Cardiac muscle cell (in vitro differentiated cells and primary cell): ENCODE results near the gene TAF4. TPM values are rescaled to one million over a fixed set of nuclear protein-coding genes. Genes with fewer than 3 reads are reported as not detected.

Experiments used
- DNase-seq, 2 donors: peaks; one replicate each; pipeline versions ENCODE4 v3.0.0 to v3.0.0-alpha.2; 2010 to 2017; ENCODE audit warnings: low read depth in 1 of 2, low spot score in 1 of 2
- H3K27ac ChIP-seq: fragments of 200-600 bp; sonication (generic); 2 replicates; pipeline ENCODE4 v1.5.1; 2016
- H3K27me3 ChIP-seq: fragments of 200-600 bp; sonication (generic); 2 replicates; pipeline ENCODE4 v1.6.0; 2016; ENCODE audit warnings: control low read depth
- H3K36me3 ChIP-seq: fragments of 200-600 bp; sonication (generic); 2 replicates; pipeline ENCODE4 v1.5.1; 2016; ENCODE audit warnings: control low read depth
- H3K4me1 ChIP-seq: fragments of 200-600 bp; sonication (generic); 2 replicates; pipeline ENCODE4 v1.8.1; 2017; ENCODE audit warnings: low read depth, mild to moderate bottlenecking, mixed run types
- H3K4me3 ChIP-seq: fragments of 200-600 bp; sonication (generic); 2 replicates; pipeline ENCODE4 v1.5.1; 2016; ENCODE audit warnings: mild to moderate bottlenecking
- H3K9me3 ChIP-seq: fragments of 200-600 bp; sonication (generic); 2 replicates; pipeline ENCODE4 v1.5.1; 2017; ENCODE audit warnings: low read depth, mild to moderate bottlenecking, control low read depth
- polyA plus RNA-seq: library from polyadenylated mRNA; unstranded; fragments of >200 nt; fragmentation: Nextera tagmentation; extraction: Ambion mirVana; gene quantifications from 2 replicates; pipeline ENCODE4 v1.2.1, GENCODE V29; 2016
- total RNA-seq: library from RNA; depleted of rRNA; stranded (reverse); fragments of >200 nt; gene quantifications from 2 replicates; pipeline ENCODE4 v1.2.3, GENCODE V29; 2016
- TF ChIP-seq, protein P1 (sequence below): IDR thresholded peaks from 2 replicates; pipeline ENCODE4 v1.5.1; 2012; ENCODE audit warnings: low read depth, mild to moderate bottlenecking, low read length

The TAF4 gene
- total and polyA plus RNA-seq, 2 experiments from 2014 or later = 3.7 to 21.1 TPM

DNA sequence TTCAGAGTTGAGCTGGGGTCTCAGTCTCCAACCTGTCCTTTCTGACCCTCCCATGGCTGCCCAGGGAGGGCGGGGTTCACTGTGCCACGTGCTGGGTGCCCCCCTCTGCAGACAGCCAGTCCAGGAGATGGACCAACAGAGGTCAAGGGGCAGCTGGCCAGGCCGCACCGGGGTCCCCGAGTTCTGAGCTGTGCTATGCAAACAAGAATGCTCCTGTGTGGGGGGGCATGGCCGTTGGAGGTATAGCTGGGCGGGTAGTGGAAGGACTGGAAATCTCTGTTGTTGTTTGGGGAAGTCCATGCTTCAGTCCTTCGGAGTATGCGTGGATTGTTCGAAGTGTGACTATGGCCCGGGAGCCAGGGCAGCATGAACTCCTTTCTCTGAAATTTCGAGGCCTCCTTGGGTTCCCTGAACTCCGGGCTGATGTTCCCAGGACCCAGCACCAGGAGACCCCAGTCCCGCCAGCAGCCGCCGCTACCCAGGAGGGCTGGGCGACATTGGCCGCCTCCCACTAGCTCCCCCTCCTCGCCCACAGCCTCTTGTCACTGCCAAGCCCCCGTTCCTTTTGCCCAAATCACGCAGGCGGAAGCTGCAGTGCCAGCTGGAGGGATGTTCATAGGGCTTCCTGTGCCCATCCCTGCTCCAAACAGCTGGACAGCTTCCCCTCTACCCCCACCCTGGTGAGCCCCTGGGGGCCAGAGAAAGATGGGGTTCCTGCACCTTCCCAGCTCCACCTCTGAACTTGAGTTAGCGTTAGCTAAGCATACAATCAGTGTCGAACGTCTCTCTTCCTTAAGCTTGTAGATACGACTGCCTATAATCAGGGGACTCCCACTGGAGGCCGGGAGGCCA lies 126.6 kb downstream of the TAF4 start:
- Histone ChIP-seq H3K27ac (no peak overlapping the region), H3K4me3 (no peak overlapping the region), H3K4me1 (no peaks in the 10 kb centered on the region), H3K27me3 (no peaks in the 10 kb centered on the region), H3K9me3 (no peaks in the 10 kb centered on the region), H3K36me3 (no peaks in the 10 kb centered on the region)
- TF ChIP-seq, protein P1, sequence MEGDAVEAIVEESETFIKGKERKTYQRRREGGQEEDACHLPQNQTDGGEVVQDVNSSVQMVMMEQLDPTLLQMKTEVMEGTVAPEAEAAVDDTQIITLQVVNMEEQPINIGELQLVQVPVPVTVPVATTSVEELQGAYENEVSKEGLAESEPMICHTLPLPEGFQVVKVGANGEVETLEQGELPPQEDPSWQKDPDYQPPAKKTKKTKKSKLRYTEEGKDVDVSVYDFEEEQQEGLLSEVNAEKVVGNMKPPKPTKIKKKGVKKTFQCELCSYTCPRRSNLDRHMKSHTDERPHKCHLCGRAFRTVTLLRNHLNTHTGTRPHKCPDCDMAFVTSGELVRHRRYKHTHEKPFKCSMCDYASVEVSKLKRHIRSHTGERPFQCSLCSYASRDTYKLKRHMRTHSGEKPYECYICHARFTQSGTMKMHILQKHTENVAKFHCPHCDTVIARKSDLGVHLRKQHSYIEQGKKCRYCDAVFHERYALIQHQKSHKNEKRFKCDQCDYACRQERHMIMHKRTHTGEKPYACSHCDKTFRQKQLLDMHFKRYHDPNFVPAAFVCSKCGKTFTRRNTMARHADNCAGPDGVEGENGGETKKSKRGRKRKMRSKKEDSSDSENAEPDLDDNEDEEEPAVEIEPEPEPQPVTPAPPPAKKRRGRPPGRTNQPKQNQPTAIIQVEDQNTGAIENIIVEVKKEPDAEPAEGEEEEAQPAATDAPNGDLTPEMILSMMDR = no peak
- no peak for DNase-seq

DNA sequence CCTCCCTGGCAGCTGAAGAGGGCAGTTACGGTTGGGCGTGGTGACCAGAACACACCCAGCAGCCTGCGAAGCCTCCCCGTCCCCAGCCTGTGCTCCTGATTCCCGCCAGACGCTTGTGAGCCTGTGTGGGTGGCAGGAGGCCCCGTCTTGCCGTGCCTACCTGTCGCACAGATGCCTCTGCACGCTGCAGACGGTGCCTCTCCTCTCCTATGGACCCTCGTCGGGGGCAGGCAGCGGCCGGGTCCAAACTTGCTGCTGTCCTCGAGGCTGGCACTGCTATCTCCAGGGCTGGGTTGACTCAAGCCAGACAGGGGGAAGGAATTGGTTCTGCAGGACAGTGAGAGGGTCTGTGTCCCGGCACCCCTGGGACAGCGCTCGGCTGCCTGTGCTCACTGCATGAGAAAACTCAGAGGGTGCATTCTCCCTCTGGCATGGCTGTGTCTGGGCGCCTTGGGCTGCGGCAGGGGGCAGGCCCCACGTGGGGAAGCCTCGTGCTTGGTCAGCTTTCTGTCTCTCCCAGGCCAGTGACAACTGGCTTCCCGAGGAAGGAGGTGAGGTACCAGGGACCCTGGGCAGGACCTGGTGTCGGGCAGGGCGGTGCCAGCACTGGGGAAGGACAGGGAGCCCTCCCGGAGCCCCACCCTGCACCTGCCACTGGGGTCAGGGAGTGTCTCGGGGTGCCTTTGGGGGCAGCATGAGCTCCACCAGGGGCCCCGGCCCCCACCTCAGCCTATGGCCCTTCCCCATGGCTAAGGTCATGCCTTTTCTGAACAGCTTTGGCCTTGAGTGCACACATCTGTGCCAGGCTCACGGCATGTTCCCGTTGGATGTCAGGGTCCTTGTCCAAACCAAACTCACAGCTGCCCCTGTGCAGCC lies 127.5 kb downstream of the TAF4 start:
- Histone ChIP-seq H3K4me3 (no peak overlapping the region), H3K27ac (no peak overlapping the region), H3K9me3 (no peaks in the 10 kb centered on the region), H3K4me1 (no peaks in the 10 kb centered on the region), H3K36me3 (no peaks in the 10 kb centered on the region), H3K27me3 (no peaks in the 10 kb centered on the region)
- no peak for DNase-seq
- TF ChIP-seq, protein P1 = no peak

DNA sequence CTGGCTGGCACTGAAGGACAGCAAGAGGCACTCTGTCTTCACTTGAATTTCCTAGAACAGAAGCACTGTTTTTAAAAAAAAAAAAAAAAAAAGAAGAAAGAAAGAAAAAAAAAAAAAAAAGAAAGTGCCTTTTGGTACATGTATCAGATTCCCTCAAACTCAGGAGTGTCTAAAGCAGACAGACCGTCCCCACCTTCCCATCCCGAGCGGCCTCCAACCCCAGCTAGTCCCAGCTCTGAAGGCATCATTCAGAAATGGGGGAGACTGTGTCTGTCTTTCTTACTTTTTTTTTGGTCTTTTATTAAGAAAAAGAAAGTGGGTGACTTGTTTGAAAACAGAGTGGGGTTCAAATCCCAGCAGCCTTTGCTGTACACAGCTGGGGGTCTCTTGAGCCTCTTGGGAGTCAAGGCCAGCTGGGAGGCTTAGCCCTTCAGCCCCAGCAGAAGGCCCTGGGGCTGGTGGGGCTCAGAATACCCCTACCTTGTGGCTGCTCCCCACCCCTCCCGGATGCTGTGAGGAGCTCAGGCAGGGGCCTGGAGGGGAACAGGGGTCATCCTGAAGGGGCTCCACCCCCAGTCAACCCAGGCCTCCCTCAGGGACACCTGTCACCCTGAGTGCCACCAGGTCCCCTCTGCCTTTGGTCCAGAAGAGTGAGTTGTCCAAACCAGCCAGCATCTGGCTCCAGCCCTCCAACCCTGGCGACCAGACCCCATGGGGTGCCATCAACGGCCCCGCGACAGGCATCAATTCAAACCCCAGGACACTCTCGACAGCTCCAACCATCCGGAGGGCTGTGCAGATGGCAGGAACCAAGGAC lies 128.3 kb downstream of the TAF4 start:
- no peaks in the 10 kb centered on the region for H3K9me3 ChIP-seq
- no peak for DNase-seq
- H3K36me3 ChIP-seq = no peaks in the 10 kb centered on the region
- H3K4me3 ChIP-seq = no peak overlapping the region
- H3K4me1 ChIP-seq = no peaks in the 10 kb centered on the region
- H3K27me3 ChIP-seq = no peaks in the 10 kb centered on the region
- no peak overlapping the region for H3K27ac ChIP-seq
- TF ChIP-seq, protein P1 = no peak

DNA sequence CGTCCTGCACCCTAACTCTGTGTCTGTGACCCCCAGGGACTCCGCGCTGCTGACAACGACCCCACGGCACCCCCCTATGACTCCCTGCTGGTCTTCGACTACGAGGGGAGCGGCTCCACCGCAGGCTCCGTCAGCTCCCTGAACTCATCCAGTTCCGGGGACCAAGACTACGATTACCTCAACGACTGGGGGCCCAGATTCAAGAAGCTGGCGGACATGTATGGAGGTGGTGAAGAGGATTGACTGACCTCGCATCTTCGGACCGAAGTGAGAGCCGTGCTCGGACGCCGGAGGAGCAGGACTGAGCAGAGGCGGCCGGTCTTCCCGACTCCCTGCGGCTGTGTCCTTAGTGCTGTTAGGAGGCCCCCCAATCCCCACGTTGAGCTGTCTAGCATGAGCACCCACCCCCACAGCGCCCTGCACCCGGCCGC lies 129.0 kb downstream of the TAF4 start:
- H3K36me3 ChIP-seq = no peaks in the 10 kb centered on the region
- no peak overlapping the region for H3K4me3 ChIP-seq
- no peaks in the 10 kb centered on the region for H3K27me3 ChIP-seq
- no peaks in the 10 kb centered on the region for H3K9me3 ChIP-seq
- DNase-seq = no peak
- no peak overlapping the region for H3K27ac ChIP-seq
- TF ChIP-seq, protein P1 = no peak
- no peaks in the 10 kb centered on the region for H3K4me1 ChIP-seq

DNA sequence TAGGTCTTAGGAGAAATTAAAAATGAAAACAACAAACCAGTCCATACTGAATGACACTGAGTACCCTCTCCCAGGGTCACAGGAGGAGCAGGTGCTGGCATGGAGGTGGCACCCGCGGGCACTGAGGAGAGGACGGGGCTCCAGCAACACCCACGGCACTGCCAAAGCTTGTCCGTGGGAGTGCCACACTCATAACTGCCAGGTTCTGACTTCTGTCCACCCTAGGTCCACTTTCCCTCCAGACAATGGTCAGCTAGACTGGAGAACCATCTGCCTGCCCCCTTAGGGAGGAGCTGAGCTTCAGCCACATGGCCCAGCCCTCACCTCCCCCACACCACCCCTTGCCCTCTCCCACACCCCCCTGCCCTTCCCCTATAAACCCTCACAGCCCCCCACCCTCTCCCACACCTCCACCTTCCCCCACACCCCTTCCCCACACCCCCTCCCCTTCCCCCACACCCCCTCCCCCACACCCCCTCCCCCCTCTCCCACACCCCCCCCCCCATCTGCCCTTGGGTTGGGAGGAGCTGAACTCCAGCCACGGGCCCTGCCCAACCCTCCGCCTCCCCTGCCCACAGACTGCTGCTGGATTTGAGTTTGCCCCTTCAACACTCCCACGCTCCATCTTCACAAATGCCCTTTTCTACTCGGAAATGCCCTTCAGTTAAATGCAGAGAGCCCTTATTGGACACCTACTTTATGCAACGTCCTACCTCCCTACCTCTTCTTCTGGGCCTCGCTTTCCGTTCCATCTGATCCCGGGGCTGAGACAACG lies 129.6 kb downstream of the TAF4 start:
- H3K9me3 ChIP-seq = no peaks in the 10 kb centered on the region
- no peak for DNase-seq
- H3K36me3 ChIP-seq = no peaks in the 10 kb centered on the region
- TF ChIP-seq, protein P1 = no peak
- no peaks in the 10 kb centered on the region for H3K27me3 ChIP-seq
- H3K4me1 ChIP-seq = no peaks in the 10 kb centered on the region
- no peak overlapping the region for H3K4me3 ChIP-seq
- no peak overlapping the region for H3K27ac ChIP-seq
